ENCODE measurements around the gene BTN2A1.
A peak's percentile ranks its signal among the peaks of the same experiment; 100 is the strongest.

BTN2A1 gene

DNA sequence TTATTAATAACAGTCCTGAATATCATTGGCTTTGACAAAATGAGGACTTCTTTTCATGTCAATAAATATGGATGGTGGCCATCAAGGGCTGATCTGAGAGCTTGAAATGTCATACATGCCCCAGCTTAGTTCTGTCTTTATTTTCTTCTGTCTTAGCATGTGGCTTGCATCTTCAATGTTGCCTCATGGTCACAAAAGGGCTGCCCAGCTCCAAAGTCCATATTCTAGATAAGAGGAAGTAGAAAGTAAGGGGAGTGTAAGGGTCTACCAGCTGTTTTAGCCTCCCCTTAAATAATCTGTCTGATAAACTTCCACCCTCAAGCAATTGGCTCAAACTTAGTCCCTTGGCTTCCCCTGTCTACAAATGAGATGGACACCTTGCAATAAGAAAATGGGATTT lies 14.2 kb downstream of the BTN2A1 start:
- no peak for FAIRE-seq

DNA sequence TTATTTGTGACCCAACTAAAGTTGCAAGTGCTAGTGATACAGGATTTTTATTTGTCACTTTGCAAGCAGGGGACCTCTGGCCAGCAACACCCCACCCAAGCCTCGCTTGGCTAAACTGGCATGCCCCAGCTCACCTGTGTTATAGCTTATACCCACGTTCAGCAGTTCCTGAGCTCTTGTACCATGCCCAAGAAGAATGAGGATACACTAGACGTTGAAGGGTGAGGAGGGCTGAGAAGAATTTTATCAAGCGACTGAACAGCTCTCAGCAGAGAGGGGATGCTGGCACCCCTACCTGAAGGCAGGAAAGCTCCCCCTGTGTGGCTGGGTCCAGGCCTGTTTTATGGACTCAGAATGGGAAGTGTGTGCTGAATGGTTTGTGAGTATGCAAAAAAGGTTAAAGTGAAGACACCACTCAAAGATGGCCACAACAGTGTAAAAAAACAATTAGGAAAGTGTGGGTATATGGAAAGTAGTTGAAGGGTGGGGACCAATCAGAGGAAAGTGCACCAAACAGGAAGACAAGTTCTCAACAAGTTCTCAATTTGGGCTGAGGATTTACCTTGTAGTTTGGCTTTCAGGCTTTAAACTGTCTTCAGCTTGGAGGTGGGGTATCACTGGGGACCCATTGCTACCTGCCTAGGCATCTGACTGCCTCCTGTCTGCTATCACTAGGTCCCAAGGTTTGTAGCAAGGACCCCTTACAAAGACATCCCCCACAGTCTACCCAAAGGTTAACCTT lies 15.0 kb downstream of the BTN2A1 start:
- FAIRE-seq = no peak

DNA sequence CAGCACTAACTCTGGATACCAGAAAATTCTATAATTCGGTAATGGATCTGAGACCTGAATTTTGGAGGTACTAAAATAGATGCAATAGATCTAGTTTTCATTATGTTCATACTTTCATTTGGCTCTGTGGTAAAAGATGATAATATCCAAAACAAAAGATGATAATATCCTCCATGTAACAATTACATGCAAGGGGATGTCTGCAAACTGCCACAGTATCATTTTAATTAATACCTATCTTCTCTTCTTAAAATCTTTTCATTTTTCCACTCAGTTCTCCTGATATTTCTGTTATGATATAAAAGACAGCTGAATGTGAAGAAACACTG lies 15.6 kb downstream of the BTN2A1 start:
- FAIRE-seq = no peak

- peak; percentile 72 for FAIRE-seq
Observed at GRCh38 chr6:26473758-26474438, 16.1 kb downstream of the BTN2A1 start.

DNA sequence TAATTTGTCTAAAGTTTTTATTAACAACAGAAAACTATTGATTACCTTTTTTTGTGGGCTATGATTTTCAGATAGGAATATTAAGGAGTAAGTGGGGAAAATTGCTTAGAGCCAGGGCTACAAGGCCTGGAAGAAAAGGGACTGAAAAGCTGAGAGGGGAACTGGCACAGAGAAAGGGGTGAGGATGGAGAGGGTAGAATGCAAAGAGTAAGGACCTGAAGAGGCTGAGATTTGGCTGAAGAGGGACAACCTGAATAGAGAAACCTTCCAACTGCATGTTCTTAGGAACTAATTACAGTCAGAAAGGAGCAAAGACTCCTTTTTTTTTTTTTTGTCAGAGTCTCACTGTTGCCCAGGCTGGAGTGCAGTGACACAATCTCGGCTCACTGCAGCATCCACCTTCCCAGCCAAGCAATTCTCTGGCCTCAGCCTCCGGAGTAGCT lies 16.7 kb downstream of the BTN2A1 start:
- no peak for FAIRE-seq

DNA sequence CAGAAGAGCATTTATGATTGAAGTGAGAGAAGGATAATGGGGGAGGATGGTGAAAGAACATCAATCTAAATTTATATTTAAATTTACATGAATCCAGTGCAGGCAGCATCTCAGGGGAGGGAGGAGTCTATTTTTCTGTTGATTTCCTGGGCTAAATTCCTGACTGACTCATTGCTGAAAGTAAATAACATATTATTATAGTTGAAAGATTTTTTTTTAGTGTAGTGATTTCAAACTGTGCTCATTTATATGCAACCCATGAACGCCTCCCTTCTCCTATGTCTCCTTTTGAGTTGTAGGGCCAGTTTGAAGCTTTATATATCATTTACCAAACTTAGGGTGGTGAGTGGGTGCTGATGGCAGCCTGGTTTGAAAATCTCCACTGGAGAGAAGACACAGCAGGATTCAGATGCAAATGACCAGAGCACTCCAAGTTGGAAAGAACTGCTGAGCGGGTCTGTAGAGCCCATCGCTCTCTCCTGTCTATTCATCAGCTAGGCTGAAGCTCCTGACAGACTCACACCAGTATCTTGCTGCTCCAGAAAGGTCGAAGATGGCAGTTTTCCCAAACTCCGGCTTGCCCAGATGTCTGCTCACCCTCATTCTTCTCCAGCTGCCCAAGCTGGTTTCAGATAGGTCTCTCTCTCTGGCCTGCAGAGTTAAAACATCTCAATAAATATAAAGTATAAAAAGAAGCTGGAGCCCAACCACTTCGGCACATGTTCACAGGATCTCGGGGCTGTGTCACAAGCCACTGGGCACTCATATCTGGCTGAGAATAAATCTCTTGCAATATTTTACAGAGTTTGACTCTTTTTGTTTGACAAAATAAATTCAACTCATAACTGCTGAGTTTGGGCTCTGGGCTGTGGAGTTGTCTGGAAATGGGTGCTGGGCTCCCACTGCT lies 18.3 kb downstream of the BTN2A1 start:
- FAIRE-seq = no peak

DNA sequence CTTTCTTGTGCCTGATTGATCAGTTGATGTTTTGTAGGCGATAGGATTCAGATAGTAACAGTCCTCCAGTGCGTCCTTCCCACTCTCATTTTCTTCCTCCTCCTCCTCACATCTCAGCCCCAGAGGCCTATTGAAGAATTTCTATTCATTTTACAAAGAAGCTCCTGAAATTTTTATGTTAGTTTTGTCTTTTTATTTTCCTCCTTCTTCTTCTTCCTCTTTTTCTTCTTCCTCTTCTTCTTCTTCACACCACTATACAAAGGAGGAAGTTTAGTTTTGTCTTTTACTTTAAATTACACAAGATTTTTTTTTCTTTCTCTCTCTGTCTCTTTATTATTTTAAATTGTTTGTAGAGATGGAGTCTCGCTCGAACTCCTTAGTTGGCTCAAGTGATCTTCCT lies 19.1 kb downstream of the BTN2A1 start:
- no peak for FAIRE-seq

GRCh38 chr6:26477426-26477825 lies 19.7 kb downstream of the BTN2A1 start:
- FAIRE-seq = no peak

DNA sequence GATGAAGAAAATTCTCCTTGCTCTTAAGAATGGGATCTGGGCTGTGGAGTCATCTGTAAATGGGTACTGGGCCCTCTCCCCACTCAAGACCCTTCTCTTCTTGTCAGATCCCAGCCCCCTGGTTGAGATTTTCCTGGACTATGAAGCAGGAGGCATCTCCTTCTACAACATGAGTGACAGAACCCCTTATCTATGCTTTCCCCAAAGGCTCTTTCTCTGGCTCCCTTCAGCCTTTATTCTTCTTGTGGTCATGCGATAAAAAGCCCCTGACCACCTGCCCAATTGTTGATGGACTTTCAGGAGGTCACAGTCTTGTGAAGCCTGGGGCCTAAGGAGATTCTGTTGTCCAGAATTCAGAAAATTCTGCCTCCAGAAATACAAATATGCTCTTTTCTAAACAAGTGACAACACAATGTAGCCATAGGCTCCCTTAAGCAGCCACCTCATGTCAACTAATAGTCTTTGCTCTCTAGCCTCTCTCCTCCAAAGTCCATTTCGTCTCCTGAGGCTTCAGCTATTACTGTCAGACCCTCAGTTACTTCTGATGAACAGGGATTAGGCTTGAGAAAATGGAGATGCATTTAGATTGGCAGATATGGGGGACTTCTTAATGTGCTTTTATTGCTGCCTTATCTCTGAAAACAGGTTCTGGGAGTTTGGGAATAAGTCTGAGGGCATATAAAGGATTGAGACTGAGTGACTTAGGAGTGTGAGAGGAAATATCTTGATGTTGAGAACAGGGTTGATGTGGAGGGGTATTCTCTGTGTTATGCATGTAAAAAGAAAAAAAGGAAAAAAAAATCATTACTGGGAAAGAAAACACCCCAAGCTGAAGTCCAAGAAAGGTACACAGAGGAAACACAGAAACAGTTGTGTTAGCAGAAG lies 20.6 kb downstream of the BTN2A1 start:
- FAIRE-seq = no peak

DNA sequence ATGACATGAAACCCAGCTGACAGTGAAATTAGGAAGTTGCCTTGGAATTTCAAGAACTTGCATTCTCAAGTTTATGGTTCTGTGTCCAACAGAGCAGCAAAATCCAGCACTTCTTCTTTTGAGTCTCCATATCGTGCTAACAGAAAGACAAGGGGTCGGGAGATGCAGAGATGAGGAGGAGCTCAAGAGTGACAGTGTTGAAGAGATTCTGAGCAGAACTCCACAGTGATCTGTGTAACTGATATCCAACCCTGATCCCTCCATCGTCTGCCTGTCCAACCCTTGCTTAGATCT lies 21.2 kb downstream of the BTN2A1 start:
- no peak for FAIRE-seq

DNA sequence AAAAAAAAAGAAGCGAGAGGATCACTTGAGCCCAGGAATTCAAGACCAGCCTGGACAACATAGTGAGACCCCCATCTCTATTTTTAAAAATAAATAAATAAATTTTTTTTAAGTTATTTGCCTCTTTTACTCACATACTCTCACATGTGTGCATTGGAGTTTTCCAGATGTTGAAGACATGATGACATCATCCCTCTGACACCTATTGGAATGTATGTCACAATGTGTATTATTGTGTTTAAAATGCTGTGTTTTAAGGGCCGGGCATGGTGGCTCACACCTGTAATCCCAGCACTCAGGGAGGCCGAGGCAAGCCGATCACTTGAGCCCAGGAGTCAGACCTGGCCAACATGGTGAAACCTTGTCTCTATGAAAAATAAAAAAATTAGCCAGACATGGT lies 24.6 kb downstream of the BTN2A1 start:
- FAIRE-seq = no peak

- FAIRE-seq = no peak
Observed at GRCh38 chr6:26483727-26484126, 26.0 kb downstream of the BTN2A1 start.

DNA sequence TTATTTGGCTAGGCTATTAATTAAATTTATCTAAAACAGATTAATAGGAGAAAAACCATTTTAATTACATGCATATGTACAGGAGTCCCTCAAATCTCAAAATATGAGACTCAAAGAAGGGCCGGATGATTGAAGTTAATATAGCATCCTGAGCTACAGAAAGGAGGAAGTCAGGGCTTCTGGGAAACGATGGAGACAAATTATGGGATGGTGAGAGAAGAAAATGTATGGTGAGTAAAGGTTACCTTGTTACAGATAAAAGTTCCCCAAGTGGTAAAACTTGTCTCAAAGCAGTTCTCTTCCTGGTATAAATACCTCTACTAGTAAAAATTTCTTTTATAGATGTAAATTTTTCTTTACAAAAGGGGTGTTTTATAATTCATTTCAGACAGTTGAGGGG lies 26.4 kb downstream of the BTN2A1 start:
- FAIRE-seq = no peak

- FAIRE-seq = no peak
Observed at GRCh38 chr6:26485112-26485780, 27.5 kb downstream of the BTN2A1 start.

DNA sequence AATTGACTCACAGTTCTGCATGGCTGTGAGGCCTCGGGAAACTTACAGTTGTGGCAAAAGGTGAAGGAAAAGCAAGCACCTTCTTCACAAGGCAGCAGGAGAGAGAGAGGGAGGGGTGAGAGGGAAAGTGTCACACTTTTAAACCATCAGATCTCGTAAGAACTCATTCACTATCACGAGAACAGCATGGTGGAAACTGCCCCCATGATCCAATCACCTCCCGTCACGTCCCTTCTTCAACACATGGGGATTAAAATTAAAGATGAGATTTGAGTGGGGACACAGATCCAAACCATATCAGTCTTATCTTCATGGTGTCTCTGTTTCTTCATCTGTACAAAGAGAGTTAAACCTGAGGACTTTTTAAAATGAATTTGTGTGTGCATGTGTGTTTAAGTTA lies 28.6 kb downstream of the BTN2A1 start:
- FAIRE-seq = no peak

DNA sequence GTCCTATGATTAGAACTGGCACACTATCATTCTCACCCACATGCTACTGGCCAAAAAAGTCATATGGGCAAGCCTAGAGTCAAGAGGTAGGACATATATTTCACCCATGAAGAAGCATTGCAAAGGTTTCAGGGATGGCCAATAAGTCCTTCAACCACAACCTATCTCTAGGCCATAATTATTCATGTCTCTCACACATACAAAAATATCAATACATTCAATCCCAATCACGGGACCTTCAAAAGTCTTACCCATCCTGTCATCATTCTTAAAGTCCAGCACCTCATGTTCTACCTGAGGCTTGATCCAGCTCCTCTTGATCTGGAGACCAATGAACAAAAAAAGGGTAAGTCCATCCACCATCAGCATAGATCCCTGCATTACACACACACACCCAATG lies 29.7 kb downstream of the BTN2A1 start:
- no peak for FAIRE-seq

DNA sequence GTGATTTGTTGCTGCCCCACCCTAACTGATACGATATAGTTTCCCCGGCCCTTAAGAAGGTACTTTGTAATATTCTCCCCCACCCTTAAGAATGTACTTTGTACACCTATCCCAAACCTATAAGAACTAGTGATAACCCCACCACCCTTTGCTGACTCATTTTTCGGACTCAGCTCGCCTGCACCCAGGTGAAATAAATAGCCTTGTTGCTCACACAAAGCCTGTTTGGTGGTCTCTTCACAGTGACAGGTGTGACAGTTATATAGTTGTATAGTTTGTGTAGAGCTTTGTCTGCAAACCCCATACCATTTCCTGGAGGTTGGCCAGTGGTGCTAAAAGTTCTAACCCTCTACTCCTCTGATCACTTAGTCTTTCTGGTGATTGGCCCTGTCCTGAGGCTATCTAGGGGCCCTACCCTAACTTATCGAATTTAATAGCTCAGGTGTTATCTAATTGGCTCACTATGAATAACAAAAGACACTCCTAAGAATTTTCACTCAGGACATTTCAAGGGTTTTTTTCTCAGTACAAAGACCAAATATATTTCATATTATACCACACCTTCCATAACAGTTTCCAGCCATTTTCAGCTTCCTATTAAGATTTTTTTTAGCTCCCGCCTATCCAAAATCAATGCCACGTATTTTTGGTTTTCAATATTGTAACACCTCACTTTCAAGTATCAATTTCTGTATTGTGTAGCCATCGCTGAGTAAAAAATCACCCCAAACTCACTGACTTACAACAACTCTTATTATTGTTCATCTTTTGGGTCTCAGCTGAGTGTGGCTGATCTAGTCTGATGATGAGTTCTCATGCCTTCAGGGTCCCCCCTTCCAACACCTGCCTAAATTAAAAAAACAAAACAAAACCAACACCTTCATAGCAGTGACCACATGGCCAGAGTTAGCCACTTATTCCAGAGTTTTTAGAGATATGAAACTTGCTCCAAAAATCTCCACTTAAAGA lies 32.5 kb downstream of the BTN2A1 start:
- no peak for FAIRE-seq

DNA sequence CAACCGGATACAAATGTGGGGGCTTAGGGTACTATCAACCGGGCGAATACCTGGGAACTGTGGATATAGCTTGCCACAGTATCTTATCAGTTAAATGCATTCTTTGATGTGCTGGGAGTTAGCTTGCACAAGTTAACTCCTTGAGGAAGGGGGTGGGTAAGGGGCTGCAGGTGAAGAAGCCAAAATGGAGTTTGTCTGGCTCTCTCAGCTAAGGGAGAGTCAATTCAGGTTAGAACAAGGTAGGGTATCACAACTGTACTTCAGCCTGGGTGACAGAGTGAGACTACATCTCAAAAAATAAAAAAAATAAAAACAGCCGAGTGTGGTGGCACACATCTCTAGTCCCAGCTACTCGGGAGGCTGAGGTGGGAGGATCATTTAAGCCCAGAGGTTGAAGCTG lies 33.8 kb downstream of the BTN2A1 start:
- no peak for FAIRE-seq

DNA sequence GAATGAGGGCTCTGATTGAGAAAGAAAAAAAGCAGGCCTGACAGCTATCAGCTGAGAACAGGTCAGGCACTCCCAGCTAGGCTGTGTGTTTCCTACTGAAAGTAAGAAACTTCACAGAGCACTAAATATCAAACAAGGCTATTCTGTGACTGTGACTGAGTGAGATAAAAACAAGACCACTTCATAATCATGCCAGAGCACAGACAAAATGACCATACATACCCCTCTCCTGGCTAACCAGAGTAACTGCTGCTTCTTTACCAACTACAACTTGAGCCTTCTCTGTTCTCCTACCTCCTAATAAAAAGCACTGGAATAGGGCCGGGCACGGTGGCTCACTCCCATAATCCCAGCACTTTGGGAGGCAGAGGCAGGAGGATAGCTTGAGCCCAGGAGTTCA lies 35.5 kb downstream of the BTN2A1 start:
- FAIRE-seq = no peak

DNA sequence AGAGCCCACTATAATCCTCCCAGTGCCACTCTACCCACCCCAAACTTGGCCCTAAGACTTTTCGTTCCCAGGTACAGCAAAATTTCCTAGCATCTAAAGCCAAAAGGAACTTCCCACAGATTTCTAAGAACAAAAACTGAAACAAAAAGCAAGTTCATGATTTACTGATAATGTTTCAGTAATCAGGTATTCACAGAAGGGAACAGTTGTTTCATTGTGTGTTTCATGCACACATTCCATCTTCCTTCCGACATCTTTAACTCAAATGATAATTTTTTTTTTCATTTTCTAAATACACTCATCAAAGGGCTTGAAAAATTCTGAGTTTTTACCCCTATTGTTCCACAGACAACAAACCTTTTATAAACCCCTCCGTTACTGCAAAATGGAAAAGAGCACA lies 36.4 kb downstream of the BTN2A1 start:
- FAIRE-seq = no peak

GRCh38 chr6:26495281-26495680 lies 37.5 kb downstream of the BTN2A1 start:
- FAIRE-seq = no peak

All from TTC549 (cell line).